Duodenal mucosa (tissue), 2 donors: Measurements from ENCODE around the gene TMEM217.
A peak's percentile ranks its signal among the peaks of the same experiment; 100 is the strongest.
"Not testable (repeated sequence)": the region's sequence is repeated elsewhere in the genome, so short reads cannot be mapped to it uniquely, and the experiment has no call there.

Source experiments
- H3K27ac ChIP-seq: one replicate; pipeline ENCODE4 v1.7.0; 2013; ENCODE audit warnings: low read depth, low read length
- H3K27me3 ChIP-seq, 2 donors: one replicate each; pipeline ENCODE4 v1.7.0; 2013; ENCODE audit warnings: low read length in 2 of 2, control low read depth in 1 of 2; ENCODE audit not compliant: insufficient read depth in 2 of 2, control insufficient read depth in 1 of 2
- H3K36me3 ChIP-seq, 2 donors: one replicate each; pipeline ENCODE4 v1.7.0; 2013; ENCODE audit warnings: low read length in 2 of 2, control low read depth in 1 of 2; ENCODE audit not compliant: insufficient read depth in 2 of 2, control insufficient read depth in 1 of 2
- H3K4me1 ChIP-seq, 2 donors: one replicate each; pipeline ENCODE4 v1.7.0; 2013; ENCODE audit warnings: low read length in 2 of 2, control low read depth in 1 of 2; ENCODE audit not compliant: insufficient read depth in 2 of 2, control insufficient read depth in 1 of 2
- H3K4me3 ChIP-seq, 2 donors: one replicate each; pipeline ENCODE4 v1.7.0; 2013; ENCODE audit warnings: low read length in 2 of 2, low read depth in 1 of 2
- H3K9ac ChIP-seq, 2 donors: one replicate each; pipeline ENCODE4 v1.7.0; 2013; ENCODE audit warnings: low read length in 2 of 2, low read depth in 1 of 2
- H3K9me3 ChIP-seq, 2 donors: one replicate each; pipeline ENCODE4 v1.7.0; 2013; ENCODE audit warnings: low read length in 2 of 2, control low read depth in 1 of 2; ENCODE audit not compliant: control insufficient read depth in 1 of 2

The TMEM217 gene

DNA sequence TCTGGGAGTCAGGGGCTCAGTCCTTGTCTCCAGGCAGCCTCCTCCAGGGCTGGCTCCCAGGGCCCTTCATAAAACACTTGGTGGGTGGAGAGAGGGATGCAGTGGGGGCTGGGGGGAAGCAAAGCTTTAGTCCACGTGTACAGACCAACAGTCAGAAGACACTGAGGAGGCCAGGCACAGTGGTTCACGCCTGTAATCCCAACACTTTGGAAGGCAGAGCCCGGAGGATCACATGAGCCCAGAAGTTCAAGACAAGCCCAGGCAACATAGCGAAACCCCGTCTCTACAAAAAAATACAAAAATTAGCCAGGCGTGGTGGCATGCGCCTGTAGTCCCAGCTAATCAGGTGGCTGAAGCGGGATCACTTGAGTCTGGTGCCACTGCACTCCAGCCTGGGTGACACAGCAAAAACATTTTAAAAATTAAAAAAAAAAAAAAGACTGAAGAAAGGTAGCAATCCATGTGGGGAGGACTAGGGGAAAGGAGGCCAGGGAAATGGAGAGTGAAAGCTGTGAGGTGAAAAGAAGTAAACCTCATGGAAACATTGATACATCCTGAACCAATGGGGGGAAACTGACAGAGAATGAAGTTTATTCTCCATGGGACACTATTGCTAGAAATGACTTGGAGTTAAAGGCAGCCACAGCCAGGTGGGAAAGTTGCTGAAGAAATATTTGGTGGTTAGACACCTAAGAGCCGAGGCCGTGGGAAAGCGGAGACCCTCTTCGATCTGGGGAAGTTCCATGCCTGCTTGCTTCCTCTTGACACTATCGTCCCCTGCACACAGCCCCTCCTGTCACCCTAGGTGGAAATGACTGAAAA, 52.6 kb downstream of the TMEM217 start:
- no peak overlapping the region for H3K27ac ChIP-seq
- no peak overlapping the region for H3K4me3 ChIP-seq
- H3K9ac ChIP-seq, result no peak overlapping the region
- H3K27me3 ChIP-seq, result no peaks in the 10 kb centered on the region
- no peaks in the 10 kb centered on the region for H3K36me3 ChIP-seq
- H3K4me1 ChIP-seq, result peaks cover 25 to 28% of the 10 kb centered on the region in 2 donors
- no peaks in the 10 kb centered on the region for H3K9me3 ChIP-seq

DNA sequence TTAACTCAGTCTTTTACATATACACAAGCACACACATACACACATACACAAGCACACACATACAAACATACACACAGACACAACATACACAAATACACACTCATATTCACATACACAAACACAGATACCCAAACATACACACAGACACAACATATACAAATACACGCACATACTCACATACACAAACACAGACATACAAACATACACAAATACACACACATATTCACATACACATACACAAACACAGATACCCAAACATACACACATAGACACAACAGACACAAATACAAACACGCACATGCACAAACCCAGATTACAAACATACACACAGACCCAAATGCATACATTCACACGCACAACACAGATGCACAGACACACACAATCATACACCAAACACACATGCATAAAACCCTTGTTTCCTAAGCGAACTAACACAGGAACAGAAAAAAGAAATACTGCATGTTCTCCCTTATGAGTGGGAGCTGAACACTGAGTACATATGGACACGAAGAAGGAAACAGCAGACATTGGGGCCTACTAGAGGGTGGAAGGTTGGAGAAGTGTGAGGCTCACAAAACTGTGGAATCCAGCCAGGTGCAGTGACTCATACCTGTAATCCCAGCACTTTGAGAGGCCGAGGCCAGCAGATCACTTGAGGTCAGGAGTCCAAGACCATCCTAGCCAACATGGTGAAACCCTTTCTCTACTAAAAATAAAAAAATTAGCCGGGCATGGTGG, 53.8 kb downstream of the TMEM217 start:
- Histone ChIP-seq H3K36me3 (no peaks in the 10 kb centered on the region), H3K27me3 (no peaks in the 10 kb centered on the region), H3K4me1 (peaks cover 25 to 28% of the 10 kb centered on the region in 2 donors), H3K9me3 (no peaks in the 10 kb centered on the region), H3K27ac (peak overlapping the region; percentile 34), H3K4me3 (peak overlapping the region; percentile 0 to 21), H3K9ac (no peak overlapping the region)

DNA sequence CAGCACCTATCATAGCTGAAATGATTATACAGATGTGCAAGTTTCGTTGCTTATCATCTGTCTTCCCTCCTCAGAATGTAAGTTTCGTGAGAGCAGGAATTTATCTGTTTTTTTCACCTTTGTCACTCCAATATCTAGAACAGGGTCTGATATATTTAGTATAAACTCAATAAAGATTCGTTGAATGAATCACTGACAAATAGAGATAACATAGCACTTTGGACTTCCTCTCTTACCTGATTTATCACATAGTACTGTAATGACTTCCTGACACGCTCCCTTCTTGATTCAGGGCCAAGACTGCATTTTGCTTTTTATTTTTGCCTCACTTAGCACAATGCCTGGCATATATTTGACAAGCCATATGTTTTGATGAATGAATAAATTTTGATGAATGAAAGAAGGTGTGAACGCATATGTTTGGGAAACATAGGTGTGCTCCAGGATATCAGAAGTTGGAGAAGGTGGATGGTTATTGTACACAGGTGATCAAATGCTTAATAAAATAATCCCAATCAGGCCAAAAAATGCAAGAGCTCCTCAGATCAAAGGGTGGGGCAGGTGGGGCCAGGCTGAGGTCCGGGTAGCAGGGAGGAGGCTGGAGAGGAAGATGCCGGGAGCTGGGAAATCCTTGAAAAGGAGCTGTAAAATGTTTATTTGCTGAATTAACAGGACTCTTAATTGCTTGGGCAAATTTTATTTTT, 55.0 kb downstream of the TMEM217 start:
- Histone ChIP-seq H3K4me1 (peaks cover 25 to 28% of the 10 kb centered on the region in 2 donors), H3K4me3 (no peak overlapping the region), H3K9me3 (no peaks in the 10 kb centered on the region), H3K27ac (no peak overlapping the region), H3K27me3 (no peaks in the 10 kb centered on the region), H3K9ac (no peak overlapping the region), H3K36me3 (no peaks in the 10 kb centered on the region)

DNA sequence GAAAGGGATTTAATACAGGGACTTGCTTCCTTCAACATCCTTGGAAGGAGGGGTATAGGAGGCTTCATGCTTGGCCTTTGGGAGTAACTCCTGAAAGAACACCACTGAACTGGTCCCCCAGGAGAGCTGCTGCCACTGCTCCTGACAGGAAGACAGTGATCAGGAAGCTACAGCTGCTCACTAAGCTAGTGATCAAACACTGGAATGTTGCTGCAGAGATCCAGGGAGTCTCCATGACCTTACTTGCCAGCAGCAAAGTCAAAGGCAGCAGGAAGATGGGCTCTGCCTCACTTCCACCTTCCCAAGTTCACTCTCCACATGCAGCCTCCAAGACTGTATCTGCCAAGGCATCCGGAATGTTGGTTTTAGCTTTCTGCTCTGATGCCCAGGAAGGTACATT, 56.2 kb downstream of the TMEM217 start:
- Histone ChIP-seq H3K27me3 (no peaks in the 10 kb centered on the region), H3K9me3 (no peaks in the 10 kb centered on the region), H3K9ac (no peak overlapping the region), H3K4me1 (peaks cover 25 to 28% of the 10 kb centered on the region in 2 donors), H3K27ac (no peak overlapping the region), H3K4me3 (no peak overlapping the region), H3K36me3 (no peaks in the 10 kb centered on the region)

DNA sequence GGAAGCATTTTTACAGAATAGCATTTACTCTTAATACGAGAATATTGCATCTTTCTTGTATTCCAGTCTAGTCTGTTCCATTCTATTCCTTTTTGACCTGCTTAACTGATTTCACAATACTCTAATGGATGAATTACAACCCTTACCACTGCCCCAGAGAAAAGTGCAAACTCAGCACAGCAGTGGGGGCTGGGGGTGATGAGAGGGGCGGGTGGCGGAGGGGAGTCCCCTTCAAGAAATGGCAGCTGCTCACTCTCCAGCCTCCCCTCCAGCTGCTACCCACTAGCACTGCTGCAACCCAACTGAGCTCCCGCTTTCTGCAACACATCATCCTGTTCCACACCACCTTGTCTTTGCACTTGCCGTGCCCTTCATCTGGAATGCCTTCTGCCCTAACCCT, 57.9 kb downstream of the TMEM217 start:
- Histone ChIP-seq H3K4me1 (peaks cover 24 to 26% of the 10 kb centered on the region in 2 donors), H3K9me3 (no peaks in the 10 kb centered on the region), H3K27ac (no peak overlapping the region), H3K36me3 (no peaks in the 10 kb centered on the region), H3K27me3 (no peaks in the 10 kb centered on the region), H3K9ac (no peak overlapping the region), H3K4me3 (no peak overlapping the region)

DNA sequence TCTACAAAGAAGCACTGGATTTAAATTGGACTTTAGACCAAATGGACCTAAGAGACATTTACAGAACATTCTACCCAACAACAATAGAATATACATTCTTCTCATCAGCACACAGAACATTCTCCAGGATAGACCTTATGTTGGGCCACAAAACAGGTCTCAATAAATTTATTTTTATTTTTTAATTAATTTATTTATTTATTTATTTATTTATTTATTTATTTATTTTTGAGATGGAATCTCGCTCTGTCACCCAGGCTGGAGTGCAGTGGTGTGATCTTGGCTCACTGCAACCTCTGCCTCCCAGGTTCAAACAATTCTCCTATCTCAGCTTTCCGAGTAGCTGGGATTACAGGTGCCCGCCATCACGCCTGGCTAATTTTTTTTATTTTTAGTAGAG, 61.5 kb downstream of the TMEM217 start:
- H3K4me3 ChIP-seq, H3K27ac ChIP-seq, H3K9me3 ChIP-seq, H3K4me1 ChIP-seq, H3K27me3 ChIP-seq, H3K9ac ChIP-seq, H3K36me3 ChIP-seq: not testable (repeated sequence)

DNA sequence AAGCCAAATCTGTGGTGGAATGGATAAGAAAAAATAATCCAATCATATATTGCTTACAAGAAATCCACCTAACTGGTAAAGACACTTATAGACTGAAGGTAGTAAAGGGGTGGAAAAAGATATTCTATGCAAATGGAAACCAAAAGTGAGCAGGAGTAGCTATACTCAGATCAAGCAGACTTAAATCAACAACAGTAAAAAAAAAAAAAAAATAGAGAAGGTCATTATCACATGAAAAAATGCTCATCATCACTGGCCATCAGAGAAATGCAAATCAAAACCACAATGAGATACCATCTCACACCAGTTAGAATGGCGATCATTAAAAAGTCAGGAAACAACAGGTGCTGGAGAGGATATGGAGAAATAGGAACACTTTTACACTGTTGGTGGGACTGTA, 63.1 kb downstream of the TMEM217 start:
- not testable (repeated sequence) for H3K36me3 ChIP-seq, H3K4me1 ChIP-seq, H3K9ac ChIP-seq, H3K9me3 ChIP-seq, H3K27me3 ChIP-seq, H3K4me3 ChIP-seq, H3K27ac ChIP-seq

DNA sequence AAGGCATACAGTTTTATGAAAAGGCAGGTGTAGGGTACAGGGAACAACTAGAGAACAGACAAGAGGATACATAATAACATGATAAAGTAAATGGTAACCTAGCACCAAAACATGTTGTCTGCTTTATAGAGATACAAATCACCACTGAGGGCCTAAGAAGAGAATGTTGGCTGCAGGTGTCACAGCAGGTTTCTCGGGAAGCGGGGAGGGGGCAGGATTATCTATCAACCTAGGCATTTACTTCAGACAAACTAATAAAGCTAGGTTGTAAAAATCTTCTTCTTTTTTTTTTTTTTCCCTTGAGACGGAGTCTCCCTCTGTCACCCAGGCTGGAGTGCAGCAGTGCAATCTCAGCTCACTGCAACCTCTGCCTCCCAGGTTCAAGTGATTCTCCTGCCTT, 65.3 kb downstream of the TMEM217 start:
- Histone ChIP-seq H3K9ac (no peak overlapping the region), H3K9me3 (no peaks in the 10 kb centered on the region), H3K4me1 (no peaks in the 10 kb centered on the region), H3K27ac (no peak overlapping the region), H3K27me3 (no peaks in the 10 kb centered on the region), H3K4me3 (no peak overlapping the region), H3K36me3 (no peaks in the 10 kb centered on the region)

DNA sequence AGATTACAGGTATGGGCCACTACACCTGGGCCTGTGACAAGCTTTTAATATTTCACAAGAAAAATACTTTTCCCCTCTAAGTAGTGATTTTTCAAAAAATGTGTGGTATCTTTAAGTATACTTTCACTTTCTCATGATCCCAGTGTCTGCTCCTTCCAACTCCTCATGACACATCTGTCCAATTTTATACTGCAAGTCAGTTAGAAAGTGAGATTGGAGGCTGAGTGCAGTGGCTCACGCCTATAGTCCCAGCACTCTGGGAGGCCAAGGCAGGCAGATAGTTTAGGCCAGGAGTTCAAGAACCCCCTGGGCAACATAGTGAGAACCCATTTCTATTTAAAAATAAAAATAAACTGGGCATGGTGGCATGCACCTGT, 67.8 kb downstream of the TMEM217 start:
- no peaks in the 10 kb centered on the region for H3K4me1 ChIP-seq
- H3K27ac ChIP-seq, result no peak overlapping the region
- H3K27me3 ChIP-seq, result no peaks in the 10 kb centered on the region
- H3K9ac ChIP-seq, result no peak overlapping the region
- no peaks in the 10 kb centered on the region for H3K36me3 ChIP-seq
- H3K9me3 ChIP-seq, result no peaks in the 10 kb centered on the region
- H3K4me3 ChIP-seq, result no peak overlapping the region

DNA sequence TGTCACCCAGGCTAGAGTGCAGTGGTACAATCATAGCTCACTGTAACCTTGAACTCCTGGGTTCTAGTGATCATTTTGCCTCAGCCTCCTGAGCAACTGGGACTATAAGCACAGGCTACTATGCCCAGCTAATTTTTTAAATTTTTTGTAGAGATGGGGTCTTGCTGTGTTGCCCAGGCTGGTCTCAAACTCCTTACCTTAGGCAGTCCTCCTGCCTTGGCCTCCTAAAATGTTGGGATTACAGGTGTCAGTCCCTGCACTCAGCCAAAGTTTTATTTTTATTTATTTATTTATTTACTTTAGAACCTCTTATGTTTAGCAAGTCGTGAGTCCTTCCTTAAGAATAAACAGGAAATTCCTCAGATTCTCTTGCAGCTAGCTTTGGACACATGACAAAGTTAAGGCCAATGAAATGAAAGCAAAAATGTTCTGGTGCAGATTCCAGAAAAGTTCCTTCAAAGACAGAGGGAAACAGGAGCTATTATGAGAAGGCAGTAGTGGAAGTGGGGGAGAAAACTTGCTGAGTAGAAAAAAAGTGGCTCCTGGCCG, 68.9 kb downstream of the TMEM217 start:
- Histone ChIP-seq H3K27ac (no peak overlapping the region), H3K9ac (no peak overlapping the region), H3K4me3 (no peak overlapping the region), H3K36me3 (no peaks in the 10 kb centered on the region), H3K4me1 (no peaks in the 10 kb centered on the region), H3K9me3 (no peaks in the 10 kb centered on the region), H3K27me3 (no peaks in the 10 kb centered on the region)
